Gastroesophageal sphincter (tissue), 4 donors: ENCODE data around the gene ZSWIM1. TPM values are rescaled to one million over a fixed set of nuclear protein-coding genes. Genes with fewer than 3 reads are reported as not detected.

Experiments used
- ATAC-seq: fragments of 150-250 bp; one replicate; pipeline ENCODE4 v1.9.1; 2016; ENCODE audit warnings: mild to moderate bottlenecking, moderate library complexity
- H3K27ac ChIP-seq, 4 donors: fragments of 200-600 bp; sonication (generic) in 3 of 4; 1 replicate in 3 of 4; 2 replicates in 1 of 4; pipeline ENCODE4 v1.5.1; 2016 to 2019
- H3K27me3 ChIP-seq: fragments of 200-600 bp; sonication (generic); one replicate; pipeline ENCODE4 v1.5.1; 2019
- H3K36me3 ChIP-seq, 2 donors: fragments of 200-600 bp; sonication (generic); one replicate each; pipeline ENCODE4 v1.5.1; 2019; ENCODE audit warnings: control low read depth in 1 of 2
- H3K4me1 ChIP-seq, 3 donors: fragments of 200-600 bp; sonication (generic); 1 replicate in 2 of 3; 2 replicates in 1 of 3; pipeline ENCODE4 v1.5.1; 2016 to 2019; ENCODE audit warnings: control low read depth in 2 of 3
- H3K4me3 ChIP-seq, 2 donors: fragments of 200-600 bp; sonication (generic); one replicate each; pipeline ENCODE4 v1.5.1; 2019; ENCODE audit warnings: mild to moderate bottlenecking in 1 of 2, moderate library complexity in 1 of 2
- H3K9me3 ChIP-seq, 3 donors: fragments of 200-600 bp; sonication (generic); one replicate each; pipeline ENCODE4 v1.5.1; 2017 to 2019; ENCODE audit warnings: control low read depth in 2 of 3
- CTCF ChIP-seq, 4 experiments: fragments of 200-600 bp in 2 of 4; fragments of 450-650 bp in 2 of 4; sonication (generic) in 1 of 4; IDR thresholded peaks; one replicate each; pipeline ENCODE4 v1.5.1; 2017 to 2019; ENCODE audit warnings: antibody characterized with exemption in 4 of 4, mild to moderate bottlenecking in 2 of 4, moderate library complexity in 2 of 4
- EP300 ChIP-seq: sonication (generic); formaldehyde crosslinking; IDR thresholded peaks from one replicate; pipeline ENCODE4 v1.6.1; 2017; ENCODE audit warnings: antibody characterized with exemption, mild to moderate bottlenecking
- POLR2A ChIP-seq, 2 donors: fragments of 450-650 bp; IDR thresholded peaks; one replicate each; pipeline ENCODE4 v1.6.1; 2017; ENCODE audit warnings: antibody characterized with exemption in 2 of 2, mild to moderate bottlenecking in 2 of 2, moderate library complexity in 1 of 2
- POLR2AphosphoS5 ChIP-seq: sonication (generic); formaldehyde crosslinking; IDR thresholded peaks from one replicate; pipeline ENCODE4 v1.6.1; 2017; ENCODE audit warnings: antibody characterized with exemption
- WGBS, 2 donors: methylation state at CpG; one replicate each; pipeline ENCODE4 v1.1.5; 2018; ENCODE audit warnings: low coverage in 1 of 2; 5-methylcytosine and 5-hydroxymethylcytosine counted together
- total RNA-seq, 4 donors: library from RNA; depleted of rRNA; stranded (reverse); fragments of >200 nt; gene quantifications; one replicate each; pipeline ENCODE4 v1.1.0, GENCODE V29; 2016

Gene ZSWIM1
- total RNA-seq, 4 donors from 2014 or later, result 6.6 to 11.9 (median 9.1) TPM

DNA sequence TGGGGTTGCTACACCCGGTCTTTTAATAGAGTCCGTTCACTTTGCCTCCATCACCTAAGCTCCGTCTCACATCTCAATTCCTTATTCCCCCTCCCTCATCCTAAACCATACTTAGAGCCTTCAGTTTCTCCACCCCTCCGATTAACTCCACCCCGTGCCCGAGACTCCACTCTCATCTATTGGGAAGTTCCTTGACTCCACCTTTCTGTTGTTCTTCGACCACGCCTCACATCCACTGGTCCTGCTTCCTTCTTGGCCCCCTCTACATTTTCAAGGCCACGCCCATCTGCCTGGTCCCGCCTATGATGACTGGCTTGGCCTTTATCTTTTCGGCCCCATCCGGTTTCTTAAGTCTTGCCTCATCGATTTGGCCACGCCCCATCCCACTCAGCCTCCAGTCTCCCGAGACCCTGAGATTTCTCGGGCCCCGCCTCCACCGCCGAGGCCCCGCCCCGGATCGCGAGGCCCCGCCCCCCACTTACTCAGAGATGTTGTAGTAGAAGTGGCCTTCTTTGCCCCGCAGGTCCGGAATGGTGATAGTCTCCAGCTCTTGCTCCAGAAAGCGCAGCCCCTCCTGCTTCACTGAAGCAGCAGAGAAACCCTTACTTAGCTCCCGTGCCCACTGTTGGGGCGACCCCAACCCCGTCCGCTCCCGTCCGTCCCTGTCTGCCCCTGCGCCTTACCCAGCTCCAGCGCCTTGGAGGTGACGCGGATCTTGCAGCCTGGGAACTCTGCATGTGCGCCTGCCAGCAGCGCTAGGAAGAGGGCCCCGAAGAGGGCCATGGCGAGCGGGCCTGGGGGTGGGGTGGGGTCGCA lies 29.9 kb downstream of the ZSWIM1 start:
- H3K9me3 ChIP-seq, result no peaks in the 10 kb centered on the region
- H3K27me3 ChIP-seq, result peaks cover 23% of the 10 kb centered on the region
- H3K27ac ChIP-seq, result peak overlapping the region; percentile 2 to 89 (median 85)
- WGBS, 2 donors, result 2 to 6% methylated on average over 17 to 23 of the region's 43 CpGs
- TF ChIP-seq CTCF (IDR thresholded peaks at IDR 0.05), result no peak
- TF ChIP-seq POLR2A (IDR thresholded peaks at IDR 0.05), result peak; percentile 23 to 69
- TF ChIP-seq POLR2AphosphoS5, result peak; percentile 65
- TF ChIP-seq EP300, result no peak
- peak; percentile 93 for ATAC-seq
- peaks cover 0 to 13% of the 10 kb centered on the region in 2 donors for H3K36me3 ChIP-seq
- peak overlapping the region; percentile 34 to 60 for H3K4me3 ChIP-seq
- H3K4me1 ChIP-seq, result peaks cover 0 to 23% (median 5%) of the 10 kb centered on the region in 3 donors

- peaks cover 0 to 23% (median 5%) of the 10 kb centered on the region in 3 donors for H3K4me1 ChIP-seq
- TF ChIP-seq POLR2A (IDR thresholded peaks at IDR 0.05) (peak; percentile 68 to 88), CTCF (IDR thresholded peaks at IDR 0.05) (no peak), POLR2AphosphoS5 (peak; percentile 56), EP300 (no peak)
- peak within 1 kb of the TSS; percentile 34 to 60 for H3K4me3 ChIP-seq
- no peaks in the 10 kb centered on the region for H3K9me3 ChIP-seq
- ATAC-seq, result peak; percentile 35
- H3K36me3 ChIP-seq, result peaks cover 0 to 6% of the 10 kb centered on the region in 2 donors
- WGBS, 2 donors, result 0 to 1% methylated on average over 4 to 13 of the region's 58 CpGs
- H3K27ac ChIP-seq, result peak within 1 kb of the TSS; percentile 2 to 89 (median 85)
- peaks cover 23% of the 10 kb centered on the region for H3K27me3 ChIP-seq
These were observed 30.7 kb downstream of the ZSWIM1 start, which contains the start of gene PLTP for GRCh38 chr20:45911486-45912343. Gene PLTP (minus strand): TSS chr20:45912155. CDS start chr20:45911452, 703 bp downstream.

- Histone ChIP-seq H3K4me3 (peak overlapping the region; percentile 34 to 60), H3K27me3 (peaks cover 23% of the 10 kb centered on the region), H3K27ac (peak overlapping the region in 3 of 4 donors; percentile 82 to 89 (median 88)), H3K36me3 (peaks cover 0 to 5% of the 10 kb centered on the region in 2 donors), H3K4me1 (peaks cover 0 to 23% (median 5%) of the 10 kb centered on the region in 3 donors), H3K9me3 (no peaks in the 10 kb centered on the region)
- TF ChIP-seq CTCF (IDR thresholded peaks at IDR 0.05), result no peak
- TF ChIP-seq EP300, result no peak
- TF ChIP-seq POLR2A (IDR thresholded peaks at IDR 0.05), result no peak
- no peak for ATAC-seq
- 12% methylated on average over 3 of the region's 4 CpGs; no CpG with 5 or more reads in 1 of the 2 donors for WGBS, 2 donors
These were observed 31.3 kb downstream of the ZSWIM1 start for GRCh38 chr20:45912344-45912682.

GRCh38 chr20:45913116-45913515 lies 32.1 kb downstream of the ZSWIM1 start:
- no peak overlapping the region for H3K4me3 ChIP-seq
- no peak for ATAC-seq
- peaks cover 23% of the 10 kb centered on the region for H3K27me3 ChIP-seq
- peak overlapping the region in 2 of 4 donors; percentile 82 to 89 for H3K27ac ChIP-seq
- no peaks in the 10 kb centered on the region for H3K9me3 ChIP-seq
- no peak for TF ChIP-seq POLR2AphosphoS5
- no peak for TF ChIP-seq CTCF (IDR thresholded peaks at IDR 0.05)
- TF ChIP-seq EP300, result no peak
- no peak for TF ChIP-seq POLR2A (IDR thresholded peaks at IDR 0.05)
- no peaks in the 10 kb centered on the region for H3K36me3 ChIP-seq
- peaks cover 0 to 31% (median 9%) of the 10 kb centered on the region in 3 donors for H3K4me1 ChIP-seq
- 69 to 80% methylated on average over 1 to 3 of the region's 5 CpGs for WGBS, 2 donors
